Lower leg skin (tissue), 3 donors: ENCODE measurements around the gene MAL.

Source experiments
- POLR2A ChIP-seq, 2 donors: fragments of 450-650 bp; IDR thresholded peaks; one replicate each; pipeline ENCODE4 v1.6.1; 2016 to 2017; ENCODE audit warnings: antibody characterized with exemption in 2 of 2, mild to moderate bottlenecking in 1 of 2, moderate library complexity in 1 of 2
- TF ChIP-seq, protein P1 (sequence below), 3 donors: fragments of 450-650 bp; IDR thresholded peaks; one replicate each; pipeline ENCODE4 v1.5.1; 2016; ENCODE audit warnings: antibody characterized with exemption in 3 of 3, mild to moderate bottlenecking in 3 of 3, moderate library complexity in 2 of 3

DNA sequence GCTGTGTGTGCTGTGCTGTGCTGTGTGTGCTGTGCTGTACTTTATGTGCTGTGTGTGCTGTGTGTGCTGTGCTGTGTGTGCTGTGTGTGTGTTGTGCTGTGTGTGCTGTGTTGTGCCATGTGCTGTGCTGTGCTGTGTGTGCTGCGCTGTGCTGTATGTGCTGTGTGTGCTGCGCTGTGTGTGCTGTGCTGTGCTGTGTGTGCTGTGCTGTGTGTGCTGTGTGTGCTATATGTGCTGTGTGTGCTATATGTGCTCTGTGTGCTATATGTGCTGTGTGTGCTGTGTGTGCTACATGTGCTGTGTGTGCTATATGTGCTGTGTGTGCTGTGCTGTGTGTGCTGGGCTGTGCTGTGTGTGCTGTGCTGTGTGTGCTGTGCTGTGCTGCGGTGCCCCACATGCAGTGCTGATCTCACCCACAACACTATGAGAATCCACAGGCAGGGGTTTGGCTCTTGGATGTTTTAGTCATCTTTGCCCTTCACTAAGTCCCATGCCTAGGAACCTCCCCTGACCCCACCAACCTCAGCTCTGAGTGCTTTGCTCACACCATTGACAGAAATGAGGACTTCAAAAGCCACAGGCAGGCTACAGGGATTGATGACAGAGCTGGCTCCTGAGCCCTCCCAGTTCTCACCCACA, 30.5 kb upstream of the MAL start:
- TF ChIP-seq, protein P1, sequence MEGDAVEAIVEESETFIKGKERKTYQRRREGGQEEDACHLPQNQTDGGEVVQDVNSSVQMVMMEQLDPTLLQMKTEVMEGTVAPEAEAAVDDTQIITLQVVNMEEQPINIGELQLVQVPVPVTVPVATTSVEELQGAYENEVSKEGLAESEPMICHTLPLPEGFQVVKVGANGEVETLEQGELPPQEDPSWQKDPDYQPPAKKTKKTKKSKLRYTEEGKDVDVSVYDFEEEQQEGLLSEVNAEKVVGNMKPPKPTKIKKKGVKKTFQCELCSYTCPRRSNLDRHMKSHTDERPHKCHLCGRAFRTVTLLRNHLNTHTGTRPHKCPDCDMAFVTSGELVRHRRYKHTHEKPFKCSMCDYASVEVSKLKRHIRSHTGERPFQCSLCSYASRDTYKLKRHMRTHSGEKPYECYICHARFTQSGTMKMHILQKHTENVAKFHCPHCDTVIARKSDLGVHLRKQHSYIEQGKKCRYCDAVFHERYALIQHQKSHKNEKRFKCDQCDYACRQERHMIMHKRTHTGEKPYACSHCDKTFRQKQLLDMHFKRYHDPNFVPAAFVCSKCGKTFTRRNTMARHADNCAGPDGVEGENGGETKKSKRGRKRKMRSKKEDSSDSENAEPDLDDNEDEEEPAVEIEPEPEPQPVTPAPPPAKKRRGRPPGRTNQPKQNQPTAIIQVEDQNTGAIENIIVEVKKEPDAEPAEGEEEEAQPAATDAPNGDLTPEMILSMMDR (IDR thresholded peaks at IDR 0.05) = no peak
- no peak for TF ChIP-seq POLR2A (IDR thresholded peaks at IDR 0.05)
